ENCODE data around the gene AXIN1. TPM values are rescaled to one million over a fixed set of nuclear protein-coding genes. Genes with fewer than 3 reads are reported as not detected.

The AXIN1 gene
- total RNA-seq, 1 experiment from 2014 or later, result 50.3 TPM

GRCh38 chr16:283033-283805 lies 69.3 kb downstream of the AXIN1 start, which contains the start of gene PDIA2 (continued):
- no peak for TF ChIP-seq AR (CRISPR knock-in tag; IDR thresholded peaks at IDR 0.05)
- no peak for TF ChIP-seq MLX (CRISPR knock-in tag; IDR thresholded peaks at IDR 0.05)
- no peak for TF ChIP-seq JUN (CRISPR knock-in tag; IDR thresholded peaks at IDR 0.05)
- no peak for TF ChIP-seq ZNF317 (CRISPR knock-in tag; IDR thresholded peaks at IDR 0.05; ENCODE audit: borderline replicate concordance, low read depth)
- TF ChIP-seq ATF1 (CRISPR knock-in tag; IDR thresholded peaks at IDR 0.05), result no peak
- TF ChIP-seq TEAD4 (CRISPR knock-in tag; IDR thresholded peaks at IDR 0.05), result no peak
- no peak for TF ChIP-seq ESRRA (CRISPR knock-in tag; IDR thresholded peaks at IDR 0.05; ENCODE audit: borderline replicate concordance)

- CTCF ChIA-PET, result no interaction called here
Measured at GRCh38 chr16:282491-282890, 70.0 kb downstream of the AXIN1 start.

More at GRCh38 chr16:282491-282890, 70.0 kb downstream of the AXIN1 start:
- TF ChIP-seq MXD4 (CRISPR knock-in tag; IDR thresholded peaks at IDR 0.05; ENCODE audit: borderline replicate concordance) (no peak), FOXK1 (CRISPR knock-in tag; IDR thresholded peaks at IDR 0.05) (no peak), ATF2 (CRISPR knock-in tag; IDR thresholded peaks at IDR 0.05; ENCODE audit: borderline replicate concordance, low read depth) (no peak), CTCF (IDR thresholded peaks at IDR 0.05) (no peak), ARID4B (CRISPR knock-in tag; IDR thresholded peaks at IDR 0.05; ENCODE audit: borderline replicate concordance) (no peak), ATF1 (CRISPR knock-in tag; IDR thresholded peaks at IDR 0.05) (no peak), NFYB (CRISPR knock-in tag; conservative IDR thresholded peaks at IDR 0.05; ENCODE audit: low read depth) (no peak), TEAD1 (CRISPR knock-in tag; IDR thresholded peaks at IDR 0.05) (no peak), SMAD4 (CRISPR knock-in tag; IDR thresholded peaks at IDR 0.05) (no peak), STAT6 (CRISPR knock-in tag; conservative IDR thresholded peaks at IDR 0.05; ENCODE audit: low read depth) (no peak), USF2 (CRISPR knock-in tag; IDR thresholded peaks at IDR 0.05) (no peak), ZNF396 (CRISPR knock-in tag; IDR thresholded peaks at IDR 0.05; ENCODE audit: borderline replicate concordance) (no peak)
- POLR2A ChIA-PET, result no interaction called here
- no peak for ATAC-seq
- Mint-ChIP-seq H3K27me3 (ENCODE audit: low read depth) (peaks cover 23% of the 10 kb centered on the region), H3K36me3 (peaks cover 10% of the 10 kb centered on the region; the same call in 1 of the 2 replicates), H3K27ac (no peak overlapping the region), H3K9me3 (no peaks in the 10 kb centered on the region), H3K4me1 (no peaks in the 10 kb centered on the region; the same call in 1 of the 2 replicates), H3K4me3 (no peak overlapping the region)
- DNase-seq (ENCODE audit: low spot score), result no peak

All from WTC11 (cell line).